Fibroblast of mammary gland (primary cell): Measurements from ENCODE around the gene TNS3.

ENCODE experiments used
- DNase-seq: peaks from one replicate; pipeline ENCODE4 v3.0.0-alpha.2; 2010; ENCODE audit warnings: low read depth
- H3K4me3 ChIP-seq: 2 replicates; pipeline ENCODE4 v1.5.1; 2011; ENCODE audit warnings: low read depth, mild to moderate bottlenecking, low read length, moderate library complexity; ENCODE audit not compliant: control insufficient read depth
- CTCF ChIP-seq: conservative IDR thresholded peaks from 2 replicates; pipeline ENCODE4 v1.5.1; 2011; ENCODE audit warnings: low read depth, low read length, inconsistent platforms; ENCODE audit not compliant: control insufficient read depth, insufficient read depth

TNS3 gene

GRCh38 chr7:47536661-47537611 is 45.0 kb downstream of the TNS3 start:
- DNase-seq: peak; percentile 82
- no peak for TF ChIP-seq CTCF
- peak overlapping the region; percentile 50 for H3K4me3 ChIP-seq

DNA sequence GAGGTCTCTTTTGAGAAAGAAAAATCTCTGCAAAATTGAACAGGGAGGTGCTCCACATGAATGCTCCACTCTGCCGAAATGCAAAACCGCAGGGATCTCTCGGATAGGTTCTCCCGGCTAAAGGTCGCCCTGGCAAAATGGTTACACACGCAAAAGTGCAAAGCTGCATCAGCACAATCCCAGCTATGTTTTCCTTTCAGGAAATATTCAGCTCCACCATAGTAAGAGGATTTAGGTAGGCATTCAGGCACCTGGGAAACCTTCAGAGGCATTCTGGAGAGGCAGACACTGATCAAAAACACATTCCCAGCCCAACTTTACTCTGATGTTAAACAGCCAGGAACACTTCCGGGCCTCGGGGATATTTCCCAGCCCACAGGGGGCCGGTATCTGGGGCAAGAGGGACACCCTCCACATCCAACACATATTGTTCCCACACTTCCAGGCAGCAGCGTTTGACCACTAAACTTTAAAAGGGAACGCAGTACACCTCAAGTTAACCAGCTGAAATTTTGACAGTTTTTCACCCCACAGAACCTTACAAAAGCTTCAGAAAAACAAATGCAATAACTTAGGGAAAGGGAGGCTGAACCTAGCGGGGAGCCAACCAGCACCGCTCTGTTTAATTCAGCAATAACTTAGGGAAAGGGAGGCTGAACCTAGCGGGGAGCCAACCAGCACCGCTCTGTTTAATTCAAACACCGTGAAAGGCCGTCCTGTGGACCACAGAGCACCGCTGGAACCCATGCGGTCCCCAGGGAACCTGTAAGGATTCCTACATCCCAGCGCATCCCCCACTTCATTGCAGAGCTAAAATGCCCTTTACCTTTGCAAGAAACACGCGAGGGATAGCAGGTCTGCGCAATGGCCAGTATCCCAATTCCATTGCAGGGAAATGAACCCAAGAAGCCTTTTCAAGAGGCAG is 45.9 kb downstream of the TNS3 start:
- peak overlapping the region; percentile 35 for H3K4me3 ChIP-seq
- DNase-seq: no peak
- no peak for TF ChIP-seq CTCF

GRCh38 chr7:47535035-47535703 is 46.7 kb downstream of the TNS3 start:
- DNase-seq: peak; percentile 42
- no peak for TF ChIP-seq CTCF
- no peak overlapping the region for H3K4me3 ChIP-seq

- TF ChIP-seq CTCF: no peak
- no peak overlapping the region for H3K4me3 ChIP-seq
- DNase-seq: no peak
Observed at GRCh38 chr7:47534322-47535034, 47.4 kb downstream of the TNS3 start.

DNA sequence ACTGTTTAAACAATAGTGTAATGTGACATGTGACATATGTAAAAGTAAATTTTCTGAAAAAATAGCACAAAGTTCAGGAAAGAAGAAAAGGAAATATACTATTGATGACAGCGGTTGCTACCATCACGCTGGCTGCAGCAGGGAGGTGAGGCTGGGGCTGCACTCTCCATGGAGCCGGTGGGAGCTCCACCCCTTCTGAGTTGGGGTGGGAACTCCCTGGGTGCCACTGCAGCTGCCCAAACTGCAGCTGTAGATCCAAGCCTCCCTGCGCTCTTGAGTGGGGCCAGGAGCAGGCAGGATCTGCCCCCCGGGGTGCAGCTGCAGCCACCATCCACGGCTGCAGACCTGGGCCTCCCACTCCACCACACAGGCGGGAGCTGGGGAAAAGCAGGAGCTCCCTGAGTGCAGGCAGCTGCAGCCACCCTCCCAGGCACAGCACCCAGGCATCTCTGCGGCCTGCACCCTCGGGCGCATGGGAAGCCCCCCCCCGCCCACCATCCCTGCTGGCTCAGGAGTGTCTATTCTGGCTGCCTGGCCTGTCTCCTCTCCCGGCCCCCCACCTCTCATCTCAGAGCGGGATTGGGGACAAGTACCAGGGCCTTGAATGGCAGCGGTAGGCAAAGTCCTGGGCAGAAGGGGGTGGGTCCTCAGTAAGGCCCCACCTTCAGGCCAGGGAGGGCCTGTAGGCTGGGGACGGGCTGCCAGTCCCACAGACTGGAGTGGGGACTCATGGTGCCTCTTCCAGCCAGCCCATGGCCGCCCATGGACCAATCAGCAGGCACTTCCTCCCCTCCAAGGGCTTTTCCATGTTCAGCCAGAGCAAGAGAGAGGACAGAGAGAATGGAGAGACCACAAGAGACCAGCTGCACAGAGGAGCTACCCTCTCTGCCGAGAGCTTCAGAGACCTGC is 50.1 kb downstream of the TNS3 start:
- no peak for DNase-seq
- TF ChIP-seq CTCF: no peak
- H3K4me3 ChIP-seq: no peak overlapping the region
